Effector memory CD4-positive, alpha-beta T cell (primary cell): Measurements from ENCODE around the gene NAIF1.

Source experiments
- DNase-seq, 3 donors: peaks; one replicate each; pipeline ENCODE4 v3.0.0-alpha.2; 2020
- H3K27ac ChIP-seq: 2 replicates; pipeline ENCODE4 v1.7.0; 2013; ENCODE audit warnings: mild to moderate bottlenecking, low read length, moderate library complexity; ENCODE audit not compliant: insufficient read depth, poor library complexity, severe bottlenecking
- H3K27me3 ChIP-seq: replicated peaks from 2 replicates; pipeline ENCODE4 v1.7.0; 2013; ENCODE audit warnings: mild to moderate bottlenecking, low read length; ENCODE audit not compliant: insufficient read depth, control insufficient read depth, poor library complexity, severe bottlenecking
- H3K36me3 ChIP-seq: 2 replicates; pipeline ENCODE4 v1.7.0; 2013; ENCODE audit warnings: mild to moderate bottlenecking, low read length, moderate library complexity; ENCODE audit not compliant: control insufficient read depth, insufficient read depth
- H3K4me1 ChIP-seq: 2 replicates; pipeline ENCODE4 v1.7.0; 2013; ENCODE audit warnings: low read length, mild to moderate bottlenecking; ENCODE audit not compliant: control insufficient read depth, insufficient read depth, poor library complexity, severe bottlenecking
- H3K4me3 ChIP-seq: 2 replicates; pipeline ENCODE4 v1.7.0; 2013; ENCODE audit warnings: low read length, low read depth, mild to moderate bottlenecking; ENCODE audit not compliant: insufficient read depth, poor library complexity, severe bottlenecking
- H3K9me3 ChIP-seq: 2 replicates; pipeline ENCODE4 v1.7.0; 2013; ENCODE audit warnings: mild to moderate bottlenecking, low read length, moderate library complexity; ENCODE audit not compliant: control insufficient read depth

Gene NAIF1

GRCh38 chr9:128108269-128109049, 41.3 kb upstream of the NAIF1 start:
- Histone ChIP-seq H3K36me3 (peaks cover 53% of the 10 kb centered on the region), H3K27ac (no peak overlapping the region), H3K4me1 (peaks cover 2% of the 10 kb centered on the region), H3K27me3 (no peaks in the 10 kb centered on the region), H3K9me3 (no peaks in the 10 kb centered on the region), H3K4me3 (no peak overlapping the region)
- DNase-seq, result no peak

GRCh38 chr9:128107468-128108268, 40.5 kb upstream of the NAIF1 start:
- DNase-seq, result no peak
- H3K4me3 ChIP-seq, result no peak overlapping the region
- H3K9me3 ChIP-seq, result no peaks in the 10 kb centered on the region
- no peaks in the 10 kb centered on the region for H3K27me3 ChIP-seq
- H3K36me3 ChIP-seq, result peaks cover 56% of the 10 kb centered on the region
- no peak overlapping the region for H3K27ac ChIP-seq
- peaks cover 6% of the 10 kb centered on the region for H3K4me1 ChIP-seq

- Histone ChIP-seq H3K4me1 (peaks cover 6% of the 10 kb centered on the region), H3K36me3 (peaks cover 63% of the 10 kb centered on the region), H3K27me3 (no peaks in the 10 kb centered on the region), H3K9me3 (no peaks in the 10 kb centered on the region), H3K27ac (no peak overlapping the region), H3K4me3 (no peak overlapping the region)
- no peak for DNase-seq
Observed at GRCh38 chr9:128106940-128107467, 39.9 kb upstream of the NAIF1 start.

- Histone ChIP-seq H3K4me3 (no peak overlapping the region), H3K27me3 (no peaks in the 10 kb centered on the region), H3K9me3 (no peaks in the 10 kb centered on the region), H3K27ac (no peak overlapping the region), H3K36me3 (peaks cover 67% of the 10 kb centered on the region), H3K4me1 (peaks cover 6% of the 10 kb centered on the region)
- no peak for DNase-seq
Observed at GRCh38 chr9:128106181-128106939, 39.2 kb upstream of the NAIF1 start.

- Histone ChIP-seq H3K9me3 (no peaks in the 10 kb centered on the region), H3K36me3 (peaks cover 72% of the 10 kb centered on the region), H3K4me1 (peaks cover 6% of the 10 kb centered on the region), H3K27ac (no peak overlapping the region), H3K4me3 (no peak overlapping the region), H3K27me3 (no peaks in the 10 kb centered on the region)
- no peak for DNase-seq
Observed at GRCh38 chr9:128105538-128106175, 38.5 kb upstream of the NAIF1 start.

- Histone ChIP-seq H3K27me3 (no peaks in the 10 kb centered on the region), H3K27ac (no peak overlapping the region), H3K9me3 (no peaks in the 10 kb centered on the region), H3K36me3 (peaks cover 72% of the 10 kb centered on the region), H3K4me3 (no peak overlapping the region), H3K4me1 (peaks cover 12% of the 10 kb centered on the region)
- DNase-seq, result no peak
Observed at GRCh38 chr9:128104171-128104618, 37.1 kb upstream of the NAIF1 start.

GRCh38 chr9:128103589-128103962, 36.5 kb upstream of the NAIF1 start:
- H3K27ac ChIP-seq, result no peak overlapping the region

GRCh38 chr9:128102861-128103588, 35.9 kb upstream of the NAIF1 start:
- H3K4me3 ChIP-seq, result no peak overlapping the region
- peaks cover 60% of the 10 kb centered on the region for H3K36me3 ChIP-seq
- peaks cover 24% of the 10 kb centered on the region for H3K4me1 ChIP-seq
- no peak for DNase-seq
- no peaks in the 10 kb centered on the region for H3K9me3 ChIP-seq
- H3K27ac ChIP-seq, result no peak overlapping the region
- no peaks in the 10 kb centered on the region for H3K27me3 ChIP-seq

More at GRCh38 chr9:128103589-128103962, 36.5 kb upstream of the NAIF1 start:
- Histone ChIP-seq H3K4me3 (no peak overlapping the region), H3K4me1 (peaks cover 19% of the 10 kb centered on the region), H3K27me3 (no peaks in the 10 kb centered on the region), H3K36me3 (peaks cover 65% of the 10 kb centered on the region), H3K9me3 (no peaks in the 10 kb centered on the region)
- no peak for DNase-seq

GRCh38 chr9:128102196-128102595, 35.1 kb upstream of the NAIF1 start:
- peaks cover 32% of the 10 kb centered on the region for H3K4me1 ChIP-seq
- H3K4me3 ChIP-seq, result no peak overlapping the region
- no peak for DNase-seq
- peaks cover 52% of the 10 kb centered on the region for H3K36me3 ChIP-seq
- no peak overlapping the region for H3K27ac ChIP-seq
- no peaks in the 10 kb centered on the region for H3K27me3 ChIP-seq
- H3K9me3 ChIP-seq, result no peaks in the 10 kb centered on the region
